Measurements from ENCODE around the gene PUS1.

GRCh38 chr12:131913666-131914065 is 15.4 kb upstream of the PUS1 start:
- TF ChIP-seq CTCF (IDR thresholded peaks at IDR 0.05; ENCODE audit: low read depth, low read length) (no peak), POLR2A (IDR thresholded peaks at IDR 0.05; ENCODE audit: extremely low read depth, insufficient read length) (no peak), MAX (IDR thresholded peaks at IDR 0.05; ENCODE audit: low read depth, low read length) (no peak), MYC (IDR thresholded peaks at IDR 0.05; ENCODE audit: low read depth, low read length) (no peak)

All from NB4 (cell line).